A549 (cell line): ENCODE results near the gene TMPRSS2. TPM values are rescaled to one million over a fixed set of nuclear protein-coding genes. Genes with fewer than 3 reads are reported as not detected.

Experiments
- polyA plus RNA-seq, 4 experiments: library from polyadenylated mRNA; depleted of rRNA in 3 of 4; stranded (reverse); fragments of >200 nt; fragmentation: RNase III in 1 of 4; extraction: RNeasy Plus Mini Kit Qiagen cat#74134 plus additional on column Dnase treatment in 1 of 4; gene quantifications; 2 replicates in 3 of 4; 3 replicates in 1 of 4; pipeline ENCODE4 v1.2.3, GENCODE V29; 2011 to 2017
- small RNA-seq, 6 experiments: library from RNA; depleted of rRNA; stranded (forward); fragments of <200 nt; gene quantifications; one replicate each; pipeline ENCODE3, GENCODE V24; 2012

The TMPRSS2 gene
- polyA plus RNA-seq, 2 of the 4 experiments (the other 2 are of a cell fraction): not detected

Small RNA genes lying within 50 kb of the gene (small RNA-seq; reads per million reads assigned to genes)
- 0 reads per million in 6 experiments for gene RF00421

Other genes with a start within 250 kb of the TMPRSS2 start
- gene FAM3B, start 191.4 kb downstream of the TMPRSS2 start, polyA plus RNA-seq (2011; rRNA removed): not detected in 2 replicates
- not detected in 3 replicates for gene FAM3B, start 191.4 kb downstream of the TMPRSS2 start, polyA plus RNA-seq (2017; fragmentation: RNase III; extraction: RNeasy Plus Mini Kit Qiagen cat#74134 plus additional on column Dnase treatment)
- 0.13 TPM in 1 of 2 replicates, not detected in the other for gene MX2, start 146.1 kb downstream of the TMPRSS2 start, polyA plus RNA-seq (2011; rRNA removed)
- gene MX2, start 146.1 kb downstream of the TMPRSS2 start, polyA plus RNA-seq (2017; fragmentation: RNase III; extraction: RNeasy Plus Mini Kit Qiagen cat#74134 plus additional on column Dnase treatment): 0.05 TPM in 1 of 3 replicates, not detected in the others
- 0.78 and 0.96 TPM in 2 replicates for gene MX1, start 81.9 kb downstream of the TMPRSS2 start, polyA plus RNA-seq (2011; rRNA removed)
- gene MX1, start 81.9 kb downstream of the TMPRSS2 start, polyA plus RNA-seq (2017; fragmentation: RNase III; extraction: RNeasy Plus Mini Kit Qiagen cat#74134 plus additional on column Dnase treatment): 0.58 to 0.78 TPM (median 0.67 TPM) in 3 replicates